Liver (tissue), 3 donors: ENCODE data around the gene DNAJC4.

Source experiments
- RAD21 ChIP-seq, 2 donors: IDR thresholded peaks; 2 replicates each; pipeline ENCODE4 v1.6.1; 2016; ENCODE audit warnings: antibody characterized with exemption in 2 of 2, mild to moderate bottlenecking in 2 of 2
- SP1 ChIP-seq: IDR thresholded peaks from 2 replicates; pipeline ENCODE4 v1.6.1; 2018; ENCODE audit warnings: antibody characterized with exemption, mild to moderate bottlenecking
- TAF1 ChIP-seq: conservative IDR thresholded peaks from 2 replicates; pipeline ENCODE4 v1.6.1; 2016; ENCODE audit warnings: antibody characterized with exemption, mild to moderate bottlenecking
- YY1 ChIP-seq: IDR thresholded peaks from 2 replicates; pipeline ENCODE4 v1.6.1; 2016; ENCODE audit warnings: antibody characterized with exemption, mild to moderate bottlenecking
- TF ChIP-seq, protein P1 (sequence below): fragments of 150-350 bp; IDR thresholded peaks from 2 replicates; pipeline ENCODE4 v1.5.1; 2017; ENCODE audit warnings: improper control_type of control experiment, low read depth, low read length; ENCODE audit not compliant: missing input control
- TF ChIP-seq, protein P2 (sequence below): IDR thresholded peaks from 2 replicates; pipeline ENCODE4 v1.6.1; 2016; ENCODE audit warnings: antibody characterized with exemption
- TF ChIP-seq, protein P3 (sequence below): IDR thresholded peaks from 2 replicates; pipeline ENCODE4 v1.6.1; 2016; ENCODE audit warnings: antibody characterized with exemption, mild to moderate bottlenecking
- TF ChIP-seq, protein P4 (sequence below): IDR thresholded peaks from 2 replicates; pipeline ENCODE4 v1.6.1; 2016; ENCODE audit warnings: antibody characterized with exemption
- donor health status: healthy.
- donor health status: healthy.

DNA sequence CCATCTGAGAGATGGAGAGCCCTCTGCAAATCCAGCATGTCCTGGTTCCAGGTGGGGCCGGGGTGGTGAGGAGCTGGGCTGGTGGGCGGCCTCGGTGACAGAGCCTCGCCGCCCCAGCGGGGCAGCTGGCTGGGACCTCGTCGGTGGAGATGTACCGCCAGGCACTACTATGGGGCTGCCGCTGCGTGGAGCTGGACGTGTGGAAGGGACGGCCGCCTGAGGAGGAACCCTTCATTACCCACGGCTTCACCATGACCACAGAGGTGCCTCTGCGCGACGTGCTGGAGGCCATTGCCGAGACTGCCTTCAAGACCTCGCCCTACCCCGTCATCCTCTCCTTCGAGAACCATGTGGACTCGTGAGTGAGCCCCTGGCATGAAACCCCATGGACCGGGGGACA lies 28.0 kb downstream of the DNAJC4 start:
- TF ChIP-seq, protein P1, sequence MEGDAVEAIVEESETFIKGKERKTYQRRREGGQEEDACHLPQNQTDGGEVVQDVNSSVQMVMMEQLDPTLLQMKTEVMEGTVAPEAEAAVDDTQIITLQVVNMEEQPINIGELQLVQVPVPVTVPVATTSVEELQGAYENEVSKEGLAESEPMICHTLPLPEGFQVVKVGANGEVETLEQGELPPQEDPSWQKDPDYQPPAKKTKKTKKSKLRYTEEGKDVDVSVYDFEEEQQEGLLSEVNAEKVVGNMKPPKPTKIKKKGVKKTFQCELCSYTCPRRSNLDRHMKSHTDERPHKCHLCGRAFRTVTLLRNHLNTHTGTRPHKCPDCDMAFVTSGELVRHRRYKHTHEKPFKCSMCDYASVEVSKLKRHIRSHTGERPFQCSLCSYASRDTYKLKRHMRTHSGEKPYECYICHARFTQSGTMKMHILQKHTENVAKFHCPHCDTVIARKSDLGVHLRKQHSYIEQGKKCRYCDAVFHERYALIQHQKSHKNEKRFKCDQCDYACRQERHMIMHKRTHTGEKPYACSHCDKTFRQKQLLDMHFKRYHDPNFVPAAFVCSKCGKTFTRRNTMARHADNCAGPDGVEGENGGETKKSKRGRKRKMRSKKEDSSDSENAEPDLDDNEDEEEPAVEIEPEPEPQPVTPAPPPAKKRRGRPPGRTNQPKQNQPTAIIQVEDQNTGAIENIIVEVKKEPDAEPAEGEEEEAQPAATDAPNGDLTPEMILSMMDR: no peak
- TF ChIP-seq, protein P2, sequence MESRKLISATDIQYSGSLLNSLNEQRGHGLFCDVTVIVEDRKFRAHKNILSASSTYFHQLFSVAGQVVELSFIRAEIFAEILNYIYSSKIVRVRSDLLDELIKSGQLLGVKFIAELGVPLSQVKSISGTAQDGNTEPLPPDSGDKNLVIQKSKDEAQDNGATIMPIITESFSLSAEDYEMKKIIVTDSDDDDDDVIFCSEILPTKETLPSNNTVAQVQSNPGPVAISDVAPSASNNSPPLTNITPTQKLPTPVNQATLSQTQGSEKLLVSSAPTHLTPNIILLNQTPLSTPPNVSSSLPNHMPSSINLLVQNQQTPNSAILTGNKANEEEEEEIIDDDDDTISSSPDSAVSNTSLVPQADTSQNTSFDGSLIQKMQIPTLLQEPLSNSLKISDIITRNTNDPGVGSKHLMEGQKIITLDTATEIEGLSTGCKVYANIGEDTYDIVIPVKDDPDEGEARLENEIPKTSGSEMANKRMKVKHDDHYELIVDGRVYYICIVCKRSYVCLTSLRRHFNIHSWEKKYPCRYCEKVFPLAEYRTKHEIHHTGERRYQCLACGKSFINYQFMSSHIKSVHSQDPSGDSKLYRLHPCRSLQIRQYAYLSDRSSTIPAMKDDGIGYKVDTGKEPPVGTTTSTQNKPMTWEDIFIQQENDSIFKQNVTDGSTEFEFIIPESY: no peak
- TF ChIP-seq SP1 (no peak), TAF1 (no peak), RAD21 (IDR thresholded peaks at IDR 0.05) (no peak), YY1 (no peak)
- TF ChIP-seq, protein P3, sequence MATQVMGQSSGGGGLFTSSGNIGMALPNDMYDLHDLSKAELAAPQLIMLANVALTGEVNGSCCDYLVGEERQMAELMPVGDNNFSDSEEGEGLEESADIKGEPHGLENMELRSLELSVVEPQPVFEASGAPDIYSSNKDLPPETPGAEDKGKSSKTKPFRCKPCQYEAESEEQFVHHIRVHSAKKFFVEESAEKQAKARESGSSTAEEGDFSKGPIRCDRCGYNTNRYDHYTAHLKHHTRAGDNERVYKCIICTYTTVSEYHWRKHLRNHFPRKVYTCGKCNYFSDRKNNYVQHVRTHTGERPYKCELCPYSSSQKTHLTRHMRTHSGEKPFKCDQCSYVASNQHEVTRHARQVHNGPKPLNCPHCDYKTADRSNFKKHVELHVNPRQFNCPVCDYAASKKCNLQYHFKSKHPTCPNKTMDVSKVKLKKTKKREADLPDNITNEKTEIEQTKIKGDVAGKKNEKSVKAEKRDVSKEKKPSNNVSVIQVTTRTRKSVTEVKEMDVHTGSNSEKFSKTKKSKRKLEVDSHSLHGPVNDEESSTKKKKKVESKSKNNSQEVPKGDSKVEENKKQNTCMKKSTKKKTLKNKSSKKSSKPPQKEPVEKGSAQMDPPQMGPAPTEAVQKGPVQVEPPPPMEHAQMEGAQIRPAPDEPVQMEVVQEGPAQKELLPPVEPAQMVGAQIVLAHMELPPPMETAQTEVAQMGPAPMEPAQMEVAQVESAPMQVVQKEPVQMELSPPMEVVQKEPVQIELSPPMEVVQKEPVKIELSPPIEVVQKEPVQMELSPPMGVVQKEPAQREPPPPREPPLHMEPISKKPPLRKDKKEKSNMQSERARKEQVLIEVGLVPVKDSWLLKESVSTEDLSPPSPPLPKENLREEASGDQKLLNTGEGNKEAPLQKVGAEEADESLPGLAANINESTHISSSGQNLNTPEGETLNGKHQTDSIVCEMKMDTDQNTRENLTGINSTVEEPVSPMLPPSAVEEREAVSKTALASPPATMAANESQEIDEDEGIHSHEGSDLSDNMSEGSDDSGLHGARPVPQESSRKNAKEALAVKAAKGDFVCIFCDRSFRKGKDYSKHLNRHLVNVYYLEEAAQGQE: no peak
- TF ChIP-seq, protein P4, sequence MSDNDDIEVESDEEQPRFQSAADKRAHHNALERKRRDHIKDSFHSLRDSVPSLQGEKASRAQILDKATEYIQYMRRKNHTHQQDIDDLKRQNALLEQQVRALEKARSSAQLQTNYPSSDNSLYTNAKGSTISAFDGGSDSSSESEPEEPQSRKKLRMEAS: no peak
